ENCODE results near the gene AQR.

The AQR gene

GRCh38 chr15:34850121-34850520 lies 119.4 kb downstream of the AQR start:
- Histone ChIP-seq H4K8ac (ENCODE audit: low read length) (no peak overlapping the region), H2BK5ac (ENCODE audit: low read depth, low read length, poor library complexity, severe bottlenecking) (no peak overlapping the region), H3K9ac (ENCODE audit: low read length) (no peak overlapping the region), H3K4me1 (ENCODE audit: control insufficient read depth, insufficient read depth, low read depth, low read length) (no peaks in the 10 kb centered on the region), H3K14ac (ENCODE audit: low read length in 2 of 2) (no peak overlapping the region), H3K4me2 (ENCODE audit: low read length, poor library complexity, severe bottlenecking) (no peak overlapping the region), H2AK5ac (ENCODE audit: low read length, severe bottlenecking) (no peak overlapping the region), H2BK120ac (ENCODE audit: low read depth, low read length) (no peak overlapping the region), H3K18ac (ENCODE audit: low read depth in 1 of 2, low read length in 2 of 2) (no peak overlapping the region), H4K91ac (ENCODE audit: low read length) (no peak overlapping the region), H2BK12ac (ENCODE audit: low read length in 2 of 2) (no peak overlapping the region), H3K27me3 (ENCODE audit: control insufficient read depth in 1 of 2, insufficient read depth in 1 of 2, low read length in 2 of 2) (no peaks in the 10 kb centered on the region), H3K4me3 (ENCODE audit: insufficient read depth in 1 of 2, low read depth in 1 of 2, low read length in 2 of 2) (no peak overlapping the region), H3K36me3 (ENCODE audit: control insufficient read depth in 1 of 2, insufficient read depth in 2 of 2, low read depth in 1 of 2, low read length in 2 of 2) (peaks cover 5 to 12% of the 10 kb centered on the region in 2 experiments), H3K4ac (ENCODE audit: low read depth in 1 of 2, low read length in 2 of 2) (no peak overlapping the region), H3K79me1 (replicated peaks; ENCODE audit: low read length, poor library complexity, severe bottlenecking) (no peaks in the 10 kb centered on the region), H2BK15ac (ENCODE audit: low read depth, poor library complexity, severe bottlenecking) (no peak overlapping the region), H2AFZ (ENCODE audit: low read depth, low read length) (no peak overlapping the region), H3K27ac (ENCODE audit: low read length, poor library complexity, severe bottlenecking) (no peak overlapping the region), H3K23ac (ENCODE audit: low read length in 2 of 2) (no peak overlapping the region), H3K9me3 (ENCODE audit: control insufficient read depth, low read length) (no peaks in the 10 kb centered on the region)
- no peak for DNase-seq
- 96% methylated on average over 10 of the region's 10 CpGs for WGBS

DNA sequence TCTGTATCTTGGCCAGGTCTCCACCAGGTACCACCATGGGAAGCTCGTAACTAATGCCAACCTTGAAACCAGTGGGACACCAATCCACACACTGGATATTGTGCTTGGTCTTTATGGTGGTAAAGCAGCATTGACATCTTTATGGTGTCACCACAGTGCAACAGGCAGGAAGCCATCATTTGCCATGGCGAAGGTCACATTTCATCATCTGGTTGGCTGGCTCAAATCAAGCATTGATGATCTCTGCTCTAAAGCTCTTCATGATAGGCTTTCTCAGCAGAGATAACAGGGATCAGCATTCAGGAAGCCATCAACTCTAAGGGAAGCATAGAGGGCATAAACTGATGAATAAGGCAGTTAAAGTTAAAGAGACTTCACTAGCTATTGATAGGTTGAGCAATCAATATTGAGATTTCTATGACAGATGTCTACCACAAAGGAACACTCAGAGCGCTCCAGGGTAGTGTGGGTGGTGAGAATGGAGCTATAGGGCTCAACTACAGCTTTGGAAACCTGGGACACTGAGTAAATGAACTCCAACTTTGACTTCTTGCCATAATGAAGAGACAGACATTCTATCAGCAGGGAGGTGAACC lies 120.1 kb downstream of the AQR start:
- no peaks in the 10 kb centered on the region for H3K9me3 ChIP-seq (ENCODE audit: control insufficient read depth, low read length)
- no peaks in the 10 kb centered on the region for H3K79me1 ChIP-seq (replicated peaks; ENCODE audit: low read length, poor library complexity, severe bottlenecking)
- H3K9ac ChIP-seq (ENCODE audit: low read length), result no peak overlapping the region
- H2BK120ac ChIP-seq (ENCODE audit: low read depth, low read length), result no peak overlapping the region
- no peak for DNase-seq
- no peak overlapping the region for H3K18ac ChIP-seq (ENCODE audit: low read depth in 1 of 2, low read length in 2 of 2)
- 100% methylated on average over 3 of the region's 3 CpGs for WGBS
- H3K4ac ChIP-seq (ENCODE audit: low read depth in 1 of 2, low read length in 2 of 2), result no peak overlapping the region
- H3K14ac ChIP-seq (ENCODE audit: low read length in 2 of 2), result no peak overlapping the region
- no peaks in the 10 kb centered on the region for H3K27me3 ChIP-seq (ENCODE audit: control insufficient read depth in 1 of 2, insufficient read depth in 1 of 2, low read length in 2 of 2)
- peaks cover 5 to 7% of the 10 kb centered on the region in 2 experiments for H3K36me3 ChIP-seq (ENCODE audit: control insufficient read depth in 1 of 2, insufficient read depth in 2 of 2, low read depth in 1 of 2, low read length in 2 of 2)
- no peak overlapping the region for H2AFZ ChIP-seq (ENCODE audit: low read depth, low read length)
- H3K27ac ChIP-seq (ENCODE audit: low read length, poor library complexity, severe bottlenecking), result no peak overlapping the region
- H4K8ac ChIP-seq (ENCODE audit: low read length), result no peak overlapping the region
- H2BK15ac ChIP-seq (ENCODE audit: low read depth, poor library complexity, severe bottlenecking), result no peak overlapping the region
- no peak overlapping the region for H2BK5ac ChIP-seq (ENCODE audit: low read depth, low read length, poor library complexity, severe bottlenecking)
- no peak overlapping the region for H3K4me3 ChIP-seq (ENCODE audit: insufficient read depth in 1 of 2, low read depth in 1 of 2, low read length in 2 of 2)
- H2BK12ac ChIP-seq (ENCODE audit: low read length in 2 of 2), result no peak overlapping the region
- H3K4me1 ChIP-seq (ENCODE audit: control insufficient read depth, insufficient read depth, low read depth, low read length), result no peaks in the 10 kb centered on the region
- H4K91ac ChIP-seq (ENCODE audit: low read length), result no peak overlapping the region
- H2AK5ac ChIP-seq (ENCODE audit: low read length, severe bottlenecking), result no peak overlapping the region
- H3K23ac ChIP-seq (ENCODE audit: low read length in 2 of 2), result no peak overlapping the region
- no peak overlapping the region for H3K4me2 ChIP-seq (ENCODE audit: low read length, poor library complexity, severe bottlenecking)

- Histone ChIP-seq H2BK5ac (ENCODE audit: low read depth, low read length, poor library complexity, severe bottlenecking) (no peak overlapping the region), H3K36me3 (ENCODE audit: control insufficient read depth in 1 of 2, insufficient read depth in 2 of 2, low read depth in 1 of 2, low read length in 2 of 2) (peaks cover 4 to 5% of the 10 kb centered on the region in 2 experiments)
Measured at GRCh38 chr15:34847598-34847997, 121.9 kb downstream of the AQR start.

GRCh38 chr15:34841262-34841725 lies 128.2 kb downstream of the AQR start:
- no peak for DNase-seq
- no peak overlapping the region for H2AFZ ChIP-seq (ENCODE audit: low read depth, low read length)
- H3K23ac ChIP-seq (ENCODE audit: low read length in 2 of 2), result no peak overlapping the region
- no peak overlapping the region for H2BK15ac ChIP-seq (ENCODE audit: low read depth, poor library complexity, severe bottlenecking)
- no peak overlapping the region for H3K9ac ChIP-seq (ENCODE audit: low read length)
- no peak overlapping the region for H2AK5ac ChIP-seq (ENCODE audit: low read length, severe bottlenecking)
- H3K4me2 ChIP-seq (ENCODE audit: low read length, poor library complexity, severe bottlenecking), result no peak overlapping the region
- no peaks in the 10 kb centered on the region for H3K27me3 ChIP-seq (ENCODE audit: control insufficient read depth in 1 of 2, insufficient read depth in 1 of 2, low read length in 2 of 2)
- no peak overlapping the region for H2BK120ac ChIP-seq (ENCODE audit: low read depth, low read length)
- no peaks in the 10 kb centered on the region for H3K79me1 ChIP-seq (replicated peaks; ENCODE audit: low read length, poor library complexity, severe bottlenecking)
- H4K91ac ChIP-seq (ENCODE audit: low read length), result no peak overlapping the region
- no peaks in the 10 kb centered on the region for H3K9me3 ChIP-seq (ENCODE audit: control insufficient read depth, low read length)
- H3K18ac ChIP-seq (ENCODE audit: low read depth in 1 of 2, low read length in 2 of 2), result no peak overlapping the region
- no peak overlapping the region for H3K14ac ChIP-seq (ENCODE audit: low read length in 2 of 2)
- H2BK5ac ChIP-seq (ENCODE audit: low read depth, low read length, poor library complexity, severe bottlenecking), result no peak overlapping the region
- H2BK12ac ChIP-seq (ENCODE audit: low read length in 2 of 2), result no peak overlapping the region
- no peak overlapping the region for H3K4ac ChIP-seq (ENCODE audit: low read depth in 1 of 2, low read length in 2 of 2)
- H4K8ac ChIP-seq (ENCODE audit: low read length), result no peak overlapping the region
- no peaks in the 10 kb centered on the region for H3K4me1 ChIP-seq (ENCODE audit: control insufficient read depth, insufficient read depth, low read depth, low read length)
- H3K27ac ChIP-seq (ENCODE audit: low read length, poor library complexity, severe bottlenecking), result no peak overlapping the region
- H3K4me3 ChIP-seq (ENCODE audit: insufficient read depth in 1 of 2, low read depth in 1 of 2, low read length in 2 of 2), result no peak overlapping the region
- H3K36me3 ChIP-seq (ENCODE audit: control insufficient read depth in 1 of 2, insufficient read depth in 2 of 2, low read depth in 1 of 2, low read length in 2 of 2), result no peaks in the 10 kb centered on the region

More at GRCh38 chr15:34847598-34847997, 121.9 kb downstream of the AQR start:
- Histone ChIP-seq H2BK120ac (ENCODE audit: low read depth, low read length) (no peak overlapping the region), H3K9ac (ENCODE audit: low read length) (no peak overlapping the region), H3K9me3 (ENCODE audit: control insufficient read depth, low read length) (no peaks in the 10 kb centered on the region), H3K4me1 (ENCODE audit: control insufficient read depth, insufficient read depth, low read depth, low read length) (no peaks in the 10 kb centered on the region), H3K79me1 (replicated peaks; ENCODE audit: low read length, poor library complexity, severe bottlenecking) (no peaks in the 10 kb centered on the region), H3K27ac (ENCODE audit: low read length, poor library complexity, severe bottlenecking) (no peak overlapping the region), H3K23ac (ENCODE audit: low read length in 2 of 2) (no peak overlapping the region), H3K4ac (ENCODE audit: low read depth in 1 of 2, low read length in 2 of 2) (no peak overlapping the region), H3K27me3 (ENCODE audit: control insufficient read depth in 1 of 2, insufficient read depth in 1 of 2, low read length in 2 of 2) (no peaks in the 10 kb centered on the region), H3K4me3 (ENCODE audit: insufficient read depth in 1 of 2, low read depth in 1 of 2, low read length in 2 of 2) (no peak overlapping the region), H3K14ac (ENCODE audit: low read length in 2 of 2) (no peak overlapping the region), H2AK5ac (ENCODE audit: low read length, severe bottlenecking) (no peak overlapping the region), H2BK15ac (ENCODE audit: low read depth, poor library complexity, severe bottlenecking) (no peak overlapping the region), H3K18ac (ENCODE audit: low read depth in 1 of 2, low read length in 2 of 2) (no peak overlapping the region), H2BK12ac (ENCODE audit: low read length in 2 of 2) (no peak overlapping the region), H4K8ac (ENCODE audit: low read length) (no peak overlapping the region), H2AFZ (ENCODE audit: low read depth, low read length) (no peak overlapping the region), H4K91ac (ENCODE audit: low read length) (no peak overlapping the region), H3K4me2 (ENCODE audit: low read length, poor library complexity, severe bottlenecking) (no peak overlapping the region)
- 92% methylated on average over 1 of the region's 1 CpG for WGBS
- peak; percentile 25 for DNase-seq
